ENCODE results near the gene OTUD3.

The OTUD3 gene

GRCh38 chr1:19872190-19872589, 10.0 kb upstream of the OTUD3 start:
- DNase-seq (ENCODE audit: low spot score) = no peak
- Histone ChIP-seq H3K9ac (ENCODE audit: low read depth, low read length, poor library complexity) (no peak overlapping the region), H3K27ac (replicated peaks; ENCODE audit: low read length) (no peak overlapping the region), H3K27me3 (ENCODE audit: control insufficient read depth in 3 of 3, insufficient read depth in 3 of 3, low read depth in 1 of 3, low read length in 3 of 3) (peaks cover 0 to 17% (median 2%) of the 10 kb centered on the region in 3 experiments), H2AFZ (ENCODE audit: low read length) (no peak overlapping the region), H3K23ac (ENCODE audit: low read depth, low read length, poor library complexity) (no peak overlapping the region), H3K9me3 (replicated peaks in 1 of 2; ENCODE audit: control insufficient read depth in 2 of 2, insufficient read depth in 1 of 2, low read depth in 1 of 2, low read length in 2 of 2) (no peaks in the 10 kb centered on the region), H4K91ac (ENCODE audit: low read depth, low read length, poor library complexity) (no peak overlapping the region), H2BK120ac (ENCODE audit: low read depth, low read length) (no peak overlapping the region), H3K14ac (ENCODE audit: low read length) (no peak overlapping the region), H3K4me3 (ENCODE audit: low read length in 2 of 2) (no peak overlapping the region), H2BK15ac (ENCODE audit: low read length) (no peak overlapping the region), H2BK5ac (ENCODE audit: low read length) (no peak overlapping the region), H3K18ac (ENCODE audit: low read length) (no peak overlapping the region), H3K4me2 (ENCODE audit: insufficient read depth, low read length, poor library complexity, severe bottlenecking) (no peak overlapping the region), H3K36me3 (replicated peaks in 1 of 2; ENCODE audit: control insufficient read depth in 2 of 2, insufficient read depth in 2 of 2, low read length in 2 of 2) (no peaks in the 10 kb centered on the region), H2BK12ac (ENCODE audit: low read length) (no peak overlapping the region), H3K4ac (ENCODE audit: low read length) (no peak overlapping the region), H3K79me1 (ENCODE audit: low read depth, low read length) (no peaks in the 10 kb centered on the region), H2AK5ac (ENCODE audit: low read depth, low read length) (no peak overlapping the region), H3K4me1 (ENCODE audit: control insufficient read depth in 2 of 2, insufficient read depth in 1 of 2, low read depth in 1 of 2, low read length in 2 of 2) (no peaks in the 10 kb centered on the region), H4K8ac (ENCODE audit: low read depth, low read length) (no peak overlapping the region)
- WGBS, 2 donors (ENCODE audit: extremely low coverage in 2 of 2, insufficient read length in 2 of 2, insufficient replicate concordance in 1 of 2) = no CpG with 5 or more reads among the region's 7 CpGs

DNA sequence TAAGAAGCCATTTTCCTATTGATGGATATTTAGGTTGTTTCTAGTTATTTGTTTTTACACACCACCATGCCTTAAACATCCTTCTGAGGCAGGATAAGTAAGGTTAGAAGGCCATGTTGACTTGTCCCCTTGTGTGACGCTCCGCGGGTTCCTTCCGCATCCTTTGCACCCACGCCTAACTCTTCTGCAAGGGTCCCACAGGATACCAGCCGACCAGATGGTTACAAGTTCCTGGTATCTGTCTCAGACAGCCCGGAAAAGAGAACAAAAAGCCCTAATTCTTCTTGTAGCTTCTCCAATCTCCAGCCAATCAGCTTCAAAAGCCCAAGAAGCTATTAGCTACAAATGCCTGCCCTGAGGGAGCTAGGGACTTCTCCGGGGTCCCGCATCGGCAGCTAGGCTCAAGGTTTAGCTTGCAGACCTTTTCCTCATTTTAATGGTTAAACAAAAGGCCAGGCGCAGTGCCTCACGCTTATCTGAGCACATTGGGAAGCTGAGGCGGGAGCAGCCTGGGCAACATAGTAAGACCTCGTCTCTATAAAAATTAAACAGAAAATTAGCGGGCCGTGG, 4.9 kb upstream of the OTUD3 start:
- Histone ChIP-seq H3K27ac (replicated peaks; ENCODE audit: low read length) (no peak overlapping the region), H3K18ac (ENCODE audit: low read length) (no peak overlapping the region), H2BK12ac (ENCODE audit: low read length) (no peak overlapping the region), H3K9me3 (replicated peaks in 1 of 2; ENCODE audit: control insufficient read depth in 2 of 2, insufficient read depth in 1 of 2, low read depth in 1 of 2, low read length in 2 of 2) (no peaks in the 10 kb centered on the region), H2BK120ac (ENCODE audit: low read depth, low read length) (no peak overlapping the region), H3K27me3 (ENCODE audit: control insufficient read depth in 3 of 3, insufficient read depth in 3 of 3, low read depth in 1 of 3, low read length in 3 of 3) (peaks cover 0 to 2% (median 0%) of the 10 kb centered on the region in 3 experiments), H3K4me1 (ENCODE audit: control insufficient read depth in 2 of 2, insufficient read depth in 1 of 2, low read depth in 1 of 2, low read length in 2 of 2) (peaks cover 0 to 1% of the 10 kb centered on the region in 2 donors), H2BK15ac (ENCODE audit: low read length) (no peak overlapping the region), H3K36me3 (replicated peaks in 1 of 2; ENCODE audit: control insufficient read depth in 2 of 2, insufficient read depth in 2 of 2, low read length in 2 of 2) (no peaks in the 10 kb centered on the region), H3K23ac (ENCODE audit: low read depth, low read length, poor library complexity) (no peak overlapping the region), H3K9ac (ENCODE audit: low read depth, low read length, poor library complexity) (no peak overlapping the region), H2AFZ (ENCODE audit: low read length) (no peak overlapping the region), H3K4me3 (ENCODE audit: low read length in 2 of 2) (no peak overlapping the region), H3K4me2 (ENCODE audit: insufficient read depth, low read length, poor library complexity, severe bottlenecking) (no peak overlapping the region), H3K79me1 (ENCODE audit: low read depth, low read length) (no peaks in the 10 kb centered on the region), H4K8ac (ENCODE audit: low read depth, low read length) (no peak overlapping the region), H3K4ac (ENCODE audit: low read length) (no peak overlapping the region), H4K91ac (ENCODE audit: low read depth, low read length, poor library complexity) (no peak overlapping the region), H2AK5ac (ENCODE audit: low read depth, low read length) (no peak overlapping the region), H3K14ac (ENCODE audit: low read length) (no peak overlapping the region), H2BK5ac (ENCODE audit: low read length) (no peak overlapping the region)
- WGBS, 2 donors (ENCODE audit: extremely low coverage in 2 of 2, insufficient read length in 2 of 2, insufficient replicate concordance in 1 of 2) = no CpG with 5 or more reads among the region's 16 CpGs
- DNase-seq (ENCODE audit: low spot score) = no peak

DNA sequence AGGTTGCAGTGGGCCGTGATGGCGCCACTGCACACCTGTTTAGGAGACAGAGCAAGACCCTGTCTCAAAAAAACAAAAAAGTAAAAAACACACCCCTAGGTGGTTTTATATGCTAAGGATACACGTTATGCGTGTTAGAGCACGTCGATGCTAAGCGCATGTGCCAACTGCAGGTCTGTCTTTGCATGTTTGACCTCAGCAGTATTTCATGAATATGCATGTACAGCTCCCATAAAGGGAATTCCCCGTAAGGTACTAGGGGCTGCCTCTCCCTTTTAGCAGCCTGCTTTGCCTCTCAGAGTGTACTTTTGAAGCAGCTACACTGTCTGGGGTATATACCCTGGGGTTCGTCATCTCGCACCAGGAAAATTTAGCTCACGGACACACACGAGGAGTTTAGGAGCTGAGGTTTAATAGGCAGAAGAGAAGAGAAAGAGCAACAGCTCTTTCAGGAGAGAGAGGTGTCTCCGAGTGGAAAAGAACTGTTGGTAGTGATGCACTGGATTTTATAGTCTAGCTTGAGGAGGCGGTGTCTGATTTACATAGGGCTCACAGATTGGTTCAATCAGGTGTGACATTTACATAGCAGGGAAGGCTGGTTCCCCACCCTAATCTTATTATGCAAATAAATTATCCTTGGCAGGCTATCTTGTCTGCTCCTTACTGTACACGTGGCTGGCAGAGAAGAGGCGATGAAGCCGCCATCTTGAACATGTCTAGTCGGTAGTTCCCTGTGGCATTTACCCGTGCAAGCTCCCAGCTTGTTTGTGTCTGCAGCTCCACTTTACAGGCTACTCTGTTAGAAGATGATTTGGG, 4.2 kb upstream of the OTUD3 start:
- no peaks in the 10 kb centered on the region for H3K36me3 ChIP-seq (replicated peaks in 1 of 2; ENCODE audit: control insufficient read depth in 2 of 2, insufficient read depth in 2 of 2, low read length in 2 of 2)
- H3K4me2 ChIP-seq (ENCODE audit: insufficient read depth, low read length, poor library complexity, severe bottlenecking) = no peak overlapping the region
- H3K4me3 ChIP-seq (ENCODE audit: low read length in 2 of 2) = no peak overlapping the region
- H3K9me3 ChIP-seq (replicated peaks in 1 of 2; ENCODE audit: control insufficient read depth in 2 of 2, insufficient read depth in 1 of 2, low read depth in 1 of 2, low read length in 2 of 2) = no peaks in the 10 kb centered on the region
- no peak overlapping the region for H2BK15ac ChIP-seq (ENCODE audit: low read length)
- no CpG with 5 or more reads among the region's 19 CpGs for WGBS, 2 donors (ENCODE audit: extremely low coverage in 2 of 2, insufficient read length in 2 of 2, insufficient replicate concordance in 1 of 2)
- no peak overlapping the region for H4K91ac ChIP-seq (ENCODE audit: low read depth, low read length, poor library complexity)
- H3K18ac ChIP-seq (ENCODE audit: low read length) = no peak overlapping the region
- no peak overlapping the region for H3K27ac ChIP-seq (replicated peaks; ENCODE audit: low read length)
- H3K4ac ChIP-seq (ENCODE audit: low read length) = no peak overlapping the region
- peaks cover 0 to 1% of the 10 kb centered on the region in 2 donors for H3K4me1 ChIP-seq (ENCODE audit: control insufficient read depth in 2 of 2, insufficient read depth in 1 of 2, low read depth in 1 of 2, low read length in 2 of 2)
- H3K27me3 ChIP-seq (ENCODE audit: control insufficient read depth in 3 of 3, insufficient read depth in 3 of 3, low read depth in 1 of 3, low read length in 3 of 3) = peaks cover 0 to 2% (median 0%) of the 10 kb centered on the region in 3 experiments
- peaks cover 5% of the 10 kb centered on the region for H3K79me1 ChIP-seq (ENCODE audit: low read depth, low read length)
- no peak overlapping the region for H3K14ac ChIP-seq (ENCODE audit: low read length)
- no peak overlapping the region for H4K8ac ChIP-seq (ENCODE audit: low read depth, low read length)
- H2BK120ac ChIP-seq (ENCODE audit: low read depth, low read length) = no peak overlapping the region
- H2BK12ac ChIP-seq (ENCODE audit: low read length) = no peak overlapping the region
- H2AFZ ChIP-seq (ENCODE audit: low read length) = peak overlapping the region; percentile 1
- no peak overlapping the region for H3K9ac ChIP-seq (ENCODE audit: low read depth, low read length, poor library complexity)
- no peak overlapping the region for H3K23ac ChIP-seq (ENCODE audit: low read depth, low read length, poor library complexity)
- no peak for DNase-seq (ENCODE audit: low spot score)
- no peak overlapping the region for H2BK5ac ChIP-seq (ENCODE audit: low read length)
- H2AK5ac ChIP-seq (ENCODE audit: low read depth, low read length) = no peak overlapping the region

GRCh38 chr1:19878637-19878985, 3.6 kb upstream of the OTUD3 start:
- no peak overlapping the region for H3K14ac ChIP-seq (ENCODE audit: low read length)
- H3K4me1 ChIP-seq (ENCODE audit: control insufficient read depth in 2 of 2, insufficient read depth in 1 of 2, low read depth in 1 of 2, low read length in 2 of 2) = peaks cover 0 to 4% of the 10 kb centered on the region in 2 donors
- no peak for DNase-seq (ENCODE audit: low spot score)
- H3K9ac ChIP-seq (ENCODE audit: low read depth, low read length, poor library complexity) = no peak overlapping the region
- peaks cover 5% of the 10 kb centered on the region for H3K79me1 ChIP-seq (ENCODE audit: low read depth, low read length)
- no peak overlapping the region for H2BK15ac ChIP-seq (ENCODE audit: low read length)
- H4K8ac ChIP-seq (ENCODE audit: low read depth, low read length) = no peak overlapping the region
- H3K23ac ChIP-seq (ENCODE audit: low read depth, low read length, poor library complexity) = no peak overlapping the region
- WGBS, 2 donors (ENCODE audit: extremely low coverage in 2 of 2, insufficient read length in 2 of 2, insufficient replicate concordance in 1 of 2) = no CpG with 5 or more reads among the region's 12 CpGs
- no peak overlapping the region for H3K4me3 ChIP-seq (ENCODE audit: low read length in 2 of 2)
- H3K4ac ChIP-seq (ENCODE audit: low read length) = no peak overlapping the region
- no peaks in the 10 kb centered on the region for H3K36me3 ChIP-seq (replicated peaks in 1 of 2; ENCODE audit: control insufficient read depth in 2 of 2, insufficient read depth in 2 of 2, low read length in 2 of 2)
- H2BK12ac ChIP-seq (ENCODE audit: low read length) = no peak overlapping the region
- H2AFZ ChIP-seq (ENCODE audit: low read length) = peak overlapping the region; percentile 1
- H3K27ac ChIP-seq (replicated peaks; ENCODE audit: low read length) = no peak overlapping the region
- H2BK120ac ChIP-seq (ENCODE audit: low read depth, low read length) = no peak overlapping the region
- no peak overlapping the region for H3K18ac ChIP-seq (ENCODE audit: low read length)
- H3K27me3 ChIP-seq (ENCODE audit: control insufficient read depth in 3 of 3, insufficient read depth in 3 of 3, low read depth in 1 of 3, low read length in 3 of 3) = peaks cover 0 to 2% (median 0%) of the 10 kb centered on the region in 3 experiments
- H2AK5ac ChIP-seq (ENCODE audit: low read depth, low read length) = no peak overlapping the region
- no peak overlapping the region for H2BK5ac ChIP-seq (ENCODE audit: low read length)
- H3K4me2 ChIP-seq (ENCODE audit: insufficient read depth, low read length, poor library complexity, severe bottlenecking) = no peak overlapping the region
- H3K9me3 ChIP-seq (replicated peaks in 1 of 2; ENCODE audit: control insufficient read depth in 2 of 2, insufficient read depth in 1 of 2, low read depth in 1 of 2, low read length in 2 of 2) = no peaks in the 10 kb centered on the region
- H4K91ac ChIP-seq (ENCODE audit: low read depth, low read length, poor library complexity) = no peak overlapping the region
